OCI-LY1 (cell line): ENCODE results near the gene RAE1.
"Not testable (repeated sequence)": the region's sequence is repeated elsewhere in the genome, so short reads cannot be mapped to it uniquely, and the experiment has no call there.

Experiments used
- H2AFZ ChIP-seq: fragments of 200-600 bp; sonication (generic), shearing (Covaris generic); 2 replicates; pipeline ENCODE4 v1.6.0; 2014; ENCODE audit warnings: antibody characterized with exemption, mild to moderate bottlenecking, low read length
- H3F3A ChIP-seq: fragments of 200-600 bp; sonication (generic), shearing (Covaris generic); 2 replicates; pipeline ENCODE4 v1.6.0; 2014; ENCODE audit warnings: mild to moderate bottlenecking, antibody characterized with exemption, low read length, moderate library complexity; ENCODE audit not compliant: insufficient read depth
- H3K27ac ChIP-seq: fragments of 200-600 bp; sonication (generic); 2 replicates; pipeline ENCODE4 v1.5.1; 2014; ENCODE audit warnings: low read length, mixed run types, mild to moderate bottlenecking, low read depth; ENCODE audit not compliant: poor library complexity, severe bottlenecking
- H3K27me3 ChIP-seq: fragments of 200-600 bp; sonication (generic); 2 replicates; pipeline ENCODE4 v1.6.0; 2014; ENCODE audit warnings: antibody characterized with exemption, mild to moderate bottlenecking, low read length, moderate library complexity; ENCODE audit not compliant: insufficient read depth
- H3K36me3 ChIP-seq: fragments of 200-600 bp; sonication (generic); 2 replicates; pipeline ENCODE4 v1.6.1; 2014; ENCODE audit warnings: mild to moderate bottlenecking, antibody characterized with exemption, low read length, moderate library complexity, mixed read lengths; ENCODE audit not compliant: insufficient read depth
- H3K4me1 ChIP-seq: fragments of 200-600 bp; sonication (generic); 2 replicates; pipeline ENCODE4 v1.5.1; 2014; ENCODE audit warnings: mild to moderate bottlenecking, low read length, moderate library complexity; ENCODE audit not compliant: insufficient read depth, severe bottlenecking
- H3K4me2 ChIP-seq: fragments of 200-600 bp; sonication (generic), shearing (Covaris generic); 2 replicates; pipeline ENCODE4 v1.6.1; 2014; ENCODE audit warnings: low read length
- H3K4me3 ChIP-seq: fragments of 200-600 bp; sonication (generic); 2 replicates; pipeline ENCODE4 v1.5.1; 2014; ENCODE audit warnings: low read length, low read depth, mild to moderate bottlenecking, mixed read lengths; ENCODE audit not compliant: poor library complexity, severe bottlenecking
- H3K79me2 ChIP-seq: fragments of 200-600 bp; shearing (Covaris generic); 2 replicates; pipeline ENCODE4 v1.6.1; 2016; ENCODE audit warnings: mixed run types, low read length, mixed read lengths; ENCODE audit not compliant: insufficient read depth
- H3K9ac ChIP-seq: fragments of 200-600 bp; sonication (generic), shearing (Covaris generic); 2 replicates; pipeline ENCODE4 v1.6.1; 2014; ENCODE audit warnings: mild to moderate bottlenecking, low read length, mixed read lengths
- H3K9me2 ChIP-seq: fragments of 200-600 bp; sonication (generic), shearing (Covaris generic); 2 replicates; pipeline ENCODE4 v1.6.1; 2014; ENCODE audit warnings: low read depth, mild to moderate bottlenecking, low read length, mixed read lengths
- H3K9me3 ChIP-seq: fragments of 200-600 bp; shearing (Covaris generic); 2 replicates; pipeline ENCODE4 v1.6.1; 2014; ENCODE audit warnings: low read length, mixed read lengths
- H4K20me1 ChIP-seq: fragments of 200-600 bp; sonication (generic), shearing (Covaris generic); 2 replicates; pipeline ENCODE4 v1.6.0; 2016; ENCODE audit warnings: mild to moderate bottlenecking, low read length; ENCODE audit not compliant: insufficient read depth
- CTCF ChIP-seq: fragments of 200-600 bp; sonication (generic), shearing (Covaris generic); IDR thresholded peaks from 2 replicates; pipeline ENCODE4 v1.5.1; 2017; ENCODE audit warnings: mild to moderate bottlenecking, antibody characterized with exemption, low read length, moderate library complexity, mixed read lengths
- EZH2 ChIP-seq: fragments of 200-600 bp; sonication (generic), shearing (Covaris generic); IDR thresholded peaks from 2 replicates; pipeline ENCODE4 v1.8.0; 2017; ENCODE audit warnings: borderline replicate concordance, mixed run types, mild to moderate bottlenecking, antibody characterized with exemption, low read length, moderate library complexity, mixed read lengths

The RAE1 gene

GRCh38 chr20:57346477-57346876 is 4.6 kb upstream of the RAE1 start:
- H3K36me3 ChIP-seq: no peaks in the 10 kb centered on the region
- no peaks in the 10 kb centered on the region for H3F3A ChIP-seq
- peak; percentile 91 for TF ChIP-seq CTCF
- no peak for TF ChIP-seq EZH2
- no peaks in the 10 kb centered on the region for H3K9me2 ChIP-seq
- H3K4me1 ChIP-seq: no peaks in the 10 kb centered on the region
- no peak overlapping the region for H2AFZ ChIP-seq
- H3K79me2 ChIP-seq: peaks cover 3% of the 10 kb centered on the region
- no peak overlapping the region for H3K9ac ChIP-seq
- no peak overlapping the region for H3K27ac ChIP-seq
- no peak overlapping the region for H3K4me2 ChIP-seq
- no peak overlapping the region for H3K4me3 ChIP-seq
- no peaks in the 10 kb centered on the region for H3K27me3 ChIP-seq
- H3K9me3 ChIP-seq: no peaks in the 10 kb centered on the region
- H4K20me1 ChIP-seq: no peaks in the 10 kb centered on the region

GRCh38 chr20:57347393-57347792 is 3.7 kb upstream of the RAE1 start:
- Histone ChIP-seq H3K4me3 (no peak overlapping the region), H3K9ac (no peak overlapping the region), H3K27me3 (no peaks in the 10 kb centered on the region), H3K9me2 (no peaks in the 10 kb centered on the region), H3K4me2 (no peak overlapping the region), H3K36me3 (peaks cover 1% of the 10 kb centered on the region; the same call in 1 of the 2 replicates), H3F3A (no peaks in the 10 kb centered on the region), H3K27ac (no peak overlapping the region), H4K20me1 (no peaks in the 10 kb centered on the region), H3K9me3 (no peaks in the 10 kb centered on the region), H3K79me2 (peaks cover 12% of the 10 kb centered on the region), H3K4me1 (peaks cover 9% of the 10 kb centered on the region), H2AFZ (no peak overlapping the region)
- TF ChIP-seq CTCF (no peak), EZH2 (no peak)

- Histone ChIP-seq H3K4me1 (peaks cover 17% of the 10 kb centered on the region), H3K36me3 (peaks cover 11% of the 10 kb centered on the region; the same call in 1 of the 2 replicates), H3K79me2 (peaks cover 22% of the 10 kb centered on the region)
- not testable (repeated sequence) for H3K9me3 ChIP-seq, H3F3A ChIP-seq, H3K9ac ChIP-seq, H3K27me3 ChIP-seq, H3K4me2 ChIP-seq, H3K9me2 ChIP-seq, H3K27ac ChIP-seq, H3K4me3 ChIP-seq, H2AFZ ChIP-seq, H4K20me1 ChIP-seq
Measured at GRCh38 chr20:57348200-57348921, 2.7 kb upstream of the RAE1 start.

GRCh38 chr20:57348922-57349574 is 2.0 kb upstream of the RAE1 start:
- H3K4me2 ChIP-seq, H3K9me3 ChIP-seq, H2AFZ ChIP-seq, H3K9me2 ChIP-seq, H3K9ac ChIP-seq, H3F3A ChIP-seq, H4K20me1 ChIP-seq, H3K4me3 ChIP-seq, H3K27me3 ChIP-seq, H3K27ac ChIP-seq: not testable (repeated sequence)
- Histone ChIP-seq H3K79me2 (peaks cover 27% of the 10 kb centered on the region), H3K36me3 (peaks cover 18% of the 10 kb centered on the region), H3K4me1 (peaks cover 17% of the 10 kb centered on the region)
